ENCODE measurements around the gene NEK2. TPM values are rescaled to one million over a fixed set of nuclear protein-coding genes. Genes with fewer than 3 reads are reported as not detected.

The NEK2 gene
- total RNA-seq, 1 donor from 2014 or later: 4.4 TPM

- no peak for TF ChIP-seq CTCF (IDR thresholded peaks at IDR 0.05)
- H3K9me3 Mint-ChIP-seq (ENCODE audit: unreplicated experiment): no peaks in the 10 kb centered on the region
- peaks cover 25% of the 10 kb centered on the region for H3K4me1 Mint-ChIP-seq (ENCODE audit: unreplicated experiment)
- no peaks in the 10 kb centered on the region for H3K36me3 Mint-ChIP-seq (ENCODE audit: unreplicated experiment)
- no peak overlapping the region for H3K4me3 Mint-ChIP-seq (ENCODE audit: unreplicated experiment)
- peak overlapping the region; percentile 92 for H3K27ac Mint-ChIP-seq (ENCODE audit: unreplicated experiment)
- no peaks in the 10 kb centered on the region for H3K27me3 Mint-ChIP-seq (ENCODE audit: unreplicated experiment)
- DNase-seq (ENCODE audit: extremely low spot score, unreplicated experiment): no peak
These were observed 62.7 kb downstream of the NEK2 start for GRCh38 chr1:211612786-211613107.

Other genes with a start within 250 kb of the NEK2 start
- not detected in 2 replicates for gene RD3, start 183.5 kb downstream of the NEK2 start, total RNA-seq
- 12.1 and 14.2 TPM in 2 replicates for gene SLC30A1, start 96.5 kb downstream of the NEK2 start, total RNA-seq
- gene LPGAT1, start 155.1 kb upstream of the NEK2 start, total RNA-seq: 48.4 and 51.3 TPM in 2 replicates

Data from osteocyte (in vitro differentiated cells).